Endodermal cell (in vitro differentiated cells): ENCODE measurements around the gene HNRNPAB. TPM values are rescaled to one million over a fixed set of nuclear protein-coding genes. Genes with fewer than 3 reads are reported as not detected.
"Not testable (repeated sequence)": the region's sequence is repeated elsewhere in the genome, so short reads cannot be mapped to it uniquely, and the experiment has no call there.

Experiments used
- DNase-seq: peaks from one replicate; pipeline ENCODE4 v3.0.0-alpha.2; 2017
- H3K27ac ChIP-seq: 2 replicates; pipeline ENCODE4 v1.5.1; 2013; ENCODE audit warnings: mild to moderate bottlenecking, low read depth, low read length, moderate library complexity
- H3K27me3 ChIP-seq: 2 replicates; pipeline ENCODE4 v1.6.1; 2013; ENCODE audit warnings: mild to moderate bottlenecking, low read length, moderate library complexity; ENCODE audit not compliant: insufficient read depth, control insufficient read depth, poor library complexity, severe bottlenecking
- H3K36me3 ChIP-seq: 2 replicates; pipeline ENCODE4 v1.7.0; 2013; ENCODE audit warnings: mild to moderate bottlenecking, low read length, moderate library complexity; ENCODE audit not compliant: control insufficient read depth, insufficient read depth
- H3K4me1 ChIP-seq: one replicate; pipeline ENCODE4 v1.7.0; 2013; ENCODE audit warnings: low read length; ENCODE audit not compliant: control insufficient read depth, insufficient read depth
- H3K4me3 ChIP-seq: 2 replicates; pipeline ENCODE4 v1.5.1; 2013; ENCODE audit warnings: mild to moderate bottlenecking, low read length, moderate library complexity
- H3K9ac ChIP-seq: 2 replicates; pipeline ENCODE4 v1.6.1; 2013; ENCODE audit warnings: mild to moderate bottlenecking, low read length, moderate library complexity; ENCODE audit not compliant: poor library complexity, severe bottlenecking; ENCODE audit errors: extremely low read depth
- H3K9me3 ChIP-seq: 2 replicates; pipeline ENCODE4 v1.6.1; 2013; ENCODE audit warnings: mild to moderate bottlenecking, low read length, moderate library complexity; ENCODE audit not compliant: control insufficient read depth
- H3K27ac Mint-ChIP-seq: 2 replicates; pipeline ENCODE4 v1.8.0; 2020; ENCODE audit warnings: mixed read lengths
- H3K27me3 Mint-ChIP-seq: 2 replicates; pipeline ENCODE4 v1.8.0; 2021; ENCODE audit warnings: mild to moderate bottlenecking, mixed read lengths; ENCODE audit not compliant: insufficient read depth
- H3K36me3 Mint-ChIP-seq: 2 replicates; pipeline ENCODE4 v1.8.0; 2020; ENCODE audit warnings: low read depth, mixed read lengths
- H3K4me1 Mint-ChIP-seq: 2 replicates; pipeline ENCODE4 v1.8.0; 2020; ENCODE audit warnings: mixed read lengths
- H3K4me3 Mint-ChIP-seq: 2 replicates; pipeline ENCODE4 v1.8.0; 2020; ENCODE audit warnings: mild to moderate bottlenecking, moderate library complexity, mixed read lengths
- H3K9me3 Mint-ChIP-seq: 2 replicates; pipeline ENCODE4 v1.8.0; 2020; ENCODE audit warnings: mild to moderate bottlenecking, mixed read lengths
- WGBS, 2 experiments: methylation state at CpG; one replicate each; pipeline versions ENCODE4 v1.1.5 to v1.1.7; 2013; ENCODE audit warnings: missing lambda C conversion rate in 2 of 2, mixed read lengths in 1 of 2; ENCODE audit not compliant: insufficient coverage in 1 of 2, insufficient read length in 1 of 2; 5-methylcytosine and 5-hydroxymethylcytosine counted together
- total RNA-seq, 2 donors: library from RNA; stranded (reverse); fragmentation: NEBNext Ultra II Directional in 1 of 2; extraction: Animal tissue kit (Norgen Biotek cat#: 25700) in 1 of 2; gene quantifications; 2 replicates in 1 of 2; 3 replicates in 1 of 2; pipeline ENCODE4 v1.2.1, GENCODE V29; 2021
- TF ChIP-seq, protein P1 (sequence below): fragments of 200-600 bp; sonication (generic); conservative IDR thresholded peaks from 2 replicates; pipeline ENCODE4 v1.5.0; 2021; ENCODE audit warnings: antibody characterized with exemption, mild to moderate bottlenecking

The HNRNPAB gene
- total RNA-seq, 2 donors from 2014 or later: 343 to 353 TPM

DNA sequence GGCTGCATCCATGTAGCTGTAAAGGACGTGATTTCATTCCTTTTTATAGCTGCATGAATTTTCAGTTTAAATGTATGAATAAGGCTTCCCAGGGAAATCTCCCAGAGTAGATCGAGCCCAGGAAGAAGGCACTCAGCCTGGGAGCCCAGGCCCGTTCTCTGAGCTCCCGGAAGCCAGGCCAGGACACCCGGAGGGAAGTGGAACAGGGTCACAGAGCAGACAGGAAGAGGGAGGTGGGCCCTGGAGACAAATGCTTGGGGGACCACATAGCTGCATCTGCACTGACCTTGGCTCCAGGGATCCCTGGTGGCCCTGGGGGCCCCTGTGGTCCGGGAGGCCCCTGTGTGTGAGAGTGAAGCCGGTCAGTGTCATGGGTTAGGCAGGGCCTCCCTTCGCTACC lies 47.9 kb downstream of the HNRNPAB start:
- TF ChIP-seq, protein P1, sequence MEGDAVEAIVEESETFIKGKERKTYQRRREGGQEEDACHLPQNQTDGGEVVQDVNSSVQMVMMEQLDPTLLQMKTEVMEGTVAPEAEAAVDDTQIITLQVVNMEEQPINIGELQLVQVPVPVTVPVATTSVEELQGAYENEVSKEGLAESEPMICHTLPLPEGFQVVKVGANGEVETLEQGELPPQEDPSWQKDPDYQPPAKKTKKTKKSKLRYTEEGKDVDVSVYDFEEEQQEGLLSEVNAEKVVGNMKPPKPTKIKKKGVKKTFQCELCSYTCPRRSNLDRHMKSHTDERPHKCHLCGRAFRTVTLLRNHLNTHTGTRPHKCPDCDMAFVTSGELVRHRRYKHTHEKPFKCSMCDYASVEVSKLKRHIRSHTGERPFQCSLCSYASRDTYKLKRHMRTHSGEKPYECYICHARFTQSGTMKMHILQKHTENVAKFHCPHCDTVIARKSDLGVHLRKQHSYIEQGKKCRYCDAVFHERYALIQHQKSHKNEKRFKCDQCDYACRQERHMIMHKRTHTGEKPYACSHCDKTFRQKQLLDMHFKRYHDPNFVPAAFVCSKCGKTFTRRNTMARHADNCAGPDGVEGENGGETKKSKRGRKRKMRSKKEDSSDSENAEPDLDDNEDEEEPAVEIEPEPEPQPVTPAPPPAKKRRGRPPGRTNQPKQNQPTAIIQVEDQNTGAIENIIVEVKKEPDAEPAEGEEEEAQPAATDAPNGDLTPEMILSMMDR: no peak
- H3K9me3 ChIP-seq: no peaks in the 10 kb centered on the region
- peaks cover 2% of the 10 kb centered on the region for H3K4me1 Mint-ChIP-seq
- no peaks in the 10 kb centered on the region for H3K4me1 ChIP-seq
- peaks cover 6% of the 10 kb centered on the region for H3K36me3 Mint-ChIP-seq
- no peaks in the 10 kb centered on the region for H3K9me3 Mint-ChIP-seq
- H3K27me3 Mint-ChIP-seq: peaks cover 2% of the 10 kb centered on the region
- H3K27me3 ChIP-seq: no peaks in the 10 kb centered on the region
- H3K27ac Mint-ChIP-seq: no peak overlapping the region
- no peak overlapping the region for H3K9ac ChIP-seq
- WGBS, 2 experiments: 80 to 98% methylated on average over 5 to 8 of the region's 8 CpGs
- H3K4me3 Mint-ChIP-seq: no peak overlapping the region
- H3K4me3 ChIP-seq: no peak overlapping the region
- no peak for DNase-seq
- H3K27ac ChIP-seq: no peak overlapping the region
- H3K36me3 ChIP-seq: no peaks in the 10 kb centered on the region

DNA sequence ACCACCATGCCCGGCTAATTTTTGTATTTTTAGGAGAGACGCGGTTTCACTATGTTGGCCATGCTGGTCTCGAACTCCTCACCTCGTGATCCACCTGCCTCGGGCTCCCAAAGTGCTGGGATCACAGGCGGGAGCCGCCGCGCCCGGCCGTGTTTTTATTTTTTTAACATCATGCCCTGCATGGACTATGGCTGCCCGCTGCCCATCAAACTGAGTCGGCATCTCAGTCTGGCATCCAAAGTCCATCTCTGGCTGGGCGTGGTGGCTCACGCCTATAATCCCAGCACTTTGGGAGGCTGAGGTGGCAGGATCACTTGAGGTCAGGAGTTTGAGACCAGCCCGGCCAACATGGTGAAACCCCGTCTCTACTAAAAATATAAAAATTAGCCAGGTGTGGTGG lies 49.3 kb downstream of the HNRNPAB start:
- H3K4me3 Mint-ChIP-seq, H3K4me1 Mint-ChIP-seq, H3K27me3 Mint-ChIP-seq, H3K36me3 Mint-ChIP-seq, H3K9me3 ChIP-seq, H3K27ac ChIP-seq, H3K4me1 ChIP-seq, H3K4me3 ChIP-seq, H3K27me3 ChIP-seq, H3K36me3 ChIP-seq, H3K27ac Mint-ChIP-seq, DNase-seq, H3K9ac ChIP-seq, H3K9me3 Mint-ChIP-seq: not testable (repeated sequence)
- 88% methylated on average over 17 to 18 of the region's 18 CpGs for WGBS, 2 experiments

GRCh38 chr5:178256746-178257145 lies 52.4 kb downstream of the HNRNPAB start:
- Mint-ChIP-seq H3K27me3 (peaks cover 3% of the 10 kb centered on the region), H3K36me3 (peaks cover 13% of the 10 kb centered on the region), H3K4me3 (no peak overlapping the region), H3K27ac (no peak overlapping the region), H3K9me3 (no peaks in the 10 kb centered on the region), H3K4me1 (no peaks in the 10 kb centered on the region)
- TF ChIP-seq, protein P1: no peak
- no peaks in the 10 kb centered on the region for H3K27me3 ChIP-seq
- no peak overlapping the region for H3K4me3 ChIP-seq
- no peaks in the 10 kb centered on the region for H3K4me1 ChIP-seq
- no peak overlapping the region for H3K9ac ChIP-seq
- 89% methylated on average over 15 to 19 of the region's 19 CpGs for WGBS, 2 experiments
- H3K36me3 ChIP-seq: no peaks in the 10 kb centered on the region
- no peak for DNase-seq
- H3K9me3 ChIP-seq: no peaks in the 10 kb centered on the region
- no peak overlapping the region for H3K27ac ChIP-seq

GRCh38 chr5:178257650-178258049 lies 53.3 kb downstream of the HNRNPAB start:
- no peak for DNase-seq
- Mint-ChIP-seq H3K4me1 (peaks cover 4% of the 10 kb centered on the region), H3K4me3 (no peak overlapping the region), H3K9me3 (no peaks in the 10 kb centered on the region), H3K27me3 (peaks cover 3% of the 10 kb centered on the region), H3K27ac (no peak overlapping the region), H3K36me3 (peaks cover 20% of the 10 kb centered on the region)
- 95 to 100% methylated on average over 4 of the region's 4 CpGs for WGBS, 2 experiments
- no peak overlapping the region for H3K9ac ChIP-seq
- H3K27ac ChIP-seq: no peak overlapping the region
- TF ChIP-seq, protein P1: no peak
- H3K4me1 ChIP-seq: no peaks in the 10 kb centered on the region
- no peaks in the 10 kb centered on the region for H3K36me3 ChIP-seq
- H3K27me3 ChIP-seq: no peaks in the 10 kb centered on the region
- H3K9me3 ChIP-seq: no peaks in the 10 kb centered on the region
- H3K4me3 ChIP-seq: no peak overlapping the region
